Motor neuron (in vitro differentiated cells): Measurements from ENCODE around the gene SAMD14. TPM values are rescaled to one million over a fixed set of nuclear protein-coding genes. Genes with fewer than 3 reads are reported as not detected.

Experiments
- ATAC-seq, 8 experiments: fragments of 200-7000 bp; cut with Tn5 transposase; replicated peaks in 6 of 8; 2 replicates each; pipeline ENCODE4 v1.8.0; 2021; ENCODE audit warnings: mild to moderate bottlenecking in 8 of 8, moderate library complexity in 8 of 8
- H3K27ac ChIP-seq, 2 donors: fragments of 250-450 bp; sonication (Bioruptor Pico); 2 replicates each; pipeline ENCODE4 v1.9.0; 2021; ENCODE audit warnings: antibody characterized with exemption in 2 of 2, mild to moderate bottlenecking in 2 of 2, moderate library complexity in 1 of 2
- H3K4me1 ChIP-seq, 2 donors: fragments of 250-450 bp; sonication (Bioruptor Pico); replicated peaks in 1 of 2; 2 replicates each; pipeline ENCODE4 v1.6.1; 2021; ENCODE audit warnings: antibody characterized with exemption in 2 of 2, mild to moderate bottlenecking in 2 of 2, moderate library complexity in 1 of 2
- H3K4me3 ChIP-seq, 5 donors: fragments of 250-450 bp; sonication (Bioruptor Pico); 2 replicates each; pipeline ENCODE4 v1.9.0; 2021; ENCODE audit warnings: antibody characterized with exemption in 5 of 5, mild to moderate bottlenecking in 5 of 5, moderate library complexity in 4 of 5
- WGBS, 10 experiments: fragments of 450-650 bp; shearing (Covaris generic); methylation state at CpG; one replicate each; pipeline ENCODE4 v1.0.0; 2022; 5-methylcytosine and 5-hydroxymethylcytosine counted together
- in situ Hi-C, 9 experiments: fragments of 400-800 bp; cut with MboI; loops; one replicate each; pipeline ENCODE4 v1.15.0; 2021; ENCODE audit warnings: low sequenced_read_pairs in 9 of 9, low pct_unique_long_range_greater_than_20kb in 2 of 9; ENCODE audit not compliant: unreplicated experiment in 9 of 9
- total RNA-seq, 8 experiments: library from RNA; unstranded; fragments of 300-600 nt; gene quantifications; 2 replicates each; pipeline versions ENCODE4 v1.2.3 to v1.2.4, GENCODE V29; 2022

Gene SAMD14
- total RNA-seq, 8 experiments from 2014 or later: 2.1 to 19.4 (median 10.8) TPM

- H3K4me3 ChIP-seq: no peak overlapping the region
- in situ Hi-C loops: no loop called here
- WGBS, 10 experiments: 40 to 94% (median 83%) methylated on average over 1 to 10 of the region's 20 CpGs; no CpG with 5 or more reads in 5 of the 10 experiments
Observed at GRCh38 chr17:50143461-50144176, 13.7 kb upstream of the SAMD14 start.

DNA sequence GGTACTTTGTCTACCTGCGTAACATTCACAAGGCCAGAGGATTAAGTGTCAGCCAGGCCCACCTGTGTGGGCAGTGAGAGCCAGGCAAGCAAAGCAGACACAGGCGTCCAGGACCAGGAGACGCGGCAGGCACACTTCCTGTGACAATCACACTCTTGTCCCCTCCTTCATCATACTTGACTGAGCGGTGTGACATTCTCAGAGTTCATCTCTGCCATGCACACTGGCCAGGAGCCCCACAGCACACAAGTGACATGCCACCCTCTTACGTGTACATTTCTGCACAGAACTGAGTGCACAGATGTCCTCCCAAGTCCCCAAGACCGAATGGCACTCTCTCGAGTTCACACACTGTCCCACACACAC, 11.8 kb upstream of the SAMD14 start:
- peaks cover 15 to 21% of the 10 kb centered on the region in 2 donors for H3K4me1 ChIP-seq
- in situ Hi-C loops: no loop called here
- H3K27ac ChIP-seq: no peak overlapping the region
- ATAC-seq: no peak
- no peak overlapping the region for H3K4me3 ChIP-seq
- 53 to 100% (median 100%) methylated on average over 1 to 7 of the region's 8 CpGs; no CpG with 5 or more reads in 2 of the 10 experiments for WGBS, 10 experiments

More at GRCh38 chr17:50143461-50144176, 13.7 kb upstream of the SAMD14 start:
- no peak for ATAC-seq
- no peak overlapping the region for H3K27ac ChIP-seq
- H3K4me1 ChIP-seq: peaks cover 30 to 34% of the 10 kb centered on the region in 2 donors

DNA sequence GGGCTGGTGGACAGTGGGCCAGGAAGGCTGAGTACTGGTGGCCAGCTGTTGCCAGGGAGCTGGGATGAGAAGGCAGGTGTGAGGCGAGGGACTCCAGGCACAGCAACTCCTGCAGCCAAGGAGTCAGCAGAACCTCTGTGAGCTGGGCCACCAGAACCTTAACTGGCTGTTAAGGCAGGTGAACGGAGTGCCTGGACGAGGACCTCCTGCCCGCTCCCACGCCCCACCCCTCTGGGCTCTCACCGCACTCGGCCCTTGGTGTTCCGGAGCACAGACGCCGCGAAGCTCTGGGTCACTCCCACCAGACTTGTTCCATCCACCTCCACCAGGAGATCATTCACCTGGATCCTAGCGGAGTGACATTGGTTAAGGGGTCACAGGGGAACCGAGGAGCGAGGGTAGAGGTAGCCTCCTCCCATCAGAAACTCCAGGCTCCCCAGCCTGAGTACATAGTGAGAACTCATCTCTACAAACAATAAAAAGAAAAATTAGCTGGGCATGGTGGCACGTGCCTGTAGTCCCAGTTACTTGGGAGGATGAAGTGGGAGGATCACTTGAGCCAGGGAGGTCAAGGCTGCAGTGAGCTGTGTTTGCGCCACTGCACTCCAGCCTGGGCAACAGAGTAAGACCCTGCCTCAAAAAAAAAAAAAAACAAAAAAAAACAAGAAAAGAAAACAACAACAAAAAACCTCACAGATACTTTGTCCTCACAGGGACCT, 11.2 kb upstream of the SAMD14 start:
- in situ Hi-C loops: no loop called here
- H3K27ac ChIP-seq: no peak overlapping the region
- 75 to 100% (median 97%) methylated on average over 1 to 10 of the region's 16 CpGs; no CpG with 5 or more reads in 2 of the 10 experiments for WGBS, 10 experiments

DNA sequence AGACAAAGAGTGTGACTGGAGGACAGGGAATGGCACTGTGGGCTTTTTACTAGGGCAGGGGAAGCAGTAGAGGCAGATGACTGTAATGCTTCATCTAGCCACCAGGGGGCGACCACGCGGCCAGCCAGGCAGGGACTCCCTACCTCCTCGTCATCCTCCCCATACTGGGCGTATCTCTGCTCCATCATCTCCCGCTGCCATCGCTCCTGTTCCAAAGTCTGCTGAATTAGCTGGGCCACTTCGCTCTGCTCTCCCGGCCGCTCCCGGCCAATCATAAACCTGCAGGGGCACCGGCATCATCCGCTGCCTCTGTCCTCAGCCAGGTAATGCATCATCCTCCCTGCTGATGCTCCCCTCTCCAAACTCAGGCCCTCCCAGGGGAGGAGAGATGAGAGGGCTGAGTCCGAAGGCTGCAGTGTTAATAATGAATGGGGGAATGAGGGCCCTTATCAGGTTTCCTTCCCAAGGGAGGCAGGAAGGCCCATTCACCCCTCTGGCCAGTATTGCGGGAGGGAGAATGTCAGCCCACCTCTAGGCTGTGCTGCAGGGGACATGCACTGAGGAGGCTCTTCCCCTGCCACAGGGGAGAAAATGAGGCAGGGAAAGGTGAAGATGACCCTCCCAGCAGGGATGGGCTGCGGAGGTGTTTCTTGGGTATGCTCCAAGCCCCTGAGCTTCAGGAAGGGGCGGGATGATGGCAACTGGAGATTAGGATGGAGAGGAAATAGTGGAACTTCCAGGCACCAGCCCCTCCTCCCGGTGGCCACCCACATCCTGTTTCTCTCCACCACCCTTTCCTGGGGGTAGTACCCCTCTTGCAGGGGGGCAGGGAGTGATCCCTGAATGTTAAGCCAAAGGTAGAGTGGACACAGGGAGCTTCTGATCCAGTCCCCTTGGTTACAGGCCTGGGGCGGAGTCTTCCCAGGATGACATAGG, 10.3 kb upstream of the SAMD14 start:
- in situ Hi-C loops: no loop called here

More for the DNA sequence above, 11.2 kb upstream of the SAMD14 start:
- ATAC-seq: no peak
- Histone ChIP-seq H3K4me1 (peaks cover 10 to 15% of the 10 kb centered on the region in 2 donors), H3K4me3 (no peak overlapping the region)

DNA sequence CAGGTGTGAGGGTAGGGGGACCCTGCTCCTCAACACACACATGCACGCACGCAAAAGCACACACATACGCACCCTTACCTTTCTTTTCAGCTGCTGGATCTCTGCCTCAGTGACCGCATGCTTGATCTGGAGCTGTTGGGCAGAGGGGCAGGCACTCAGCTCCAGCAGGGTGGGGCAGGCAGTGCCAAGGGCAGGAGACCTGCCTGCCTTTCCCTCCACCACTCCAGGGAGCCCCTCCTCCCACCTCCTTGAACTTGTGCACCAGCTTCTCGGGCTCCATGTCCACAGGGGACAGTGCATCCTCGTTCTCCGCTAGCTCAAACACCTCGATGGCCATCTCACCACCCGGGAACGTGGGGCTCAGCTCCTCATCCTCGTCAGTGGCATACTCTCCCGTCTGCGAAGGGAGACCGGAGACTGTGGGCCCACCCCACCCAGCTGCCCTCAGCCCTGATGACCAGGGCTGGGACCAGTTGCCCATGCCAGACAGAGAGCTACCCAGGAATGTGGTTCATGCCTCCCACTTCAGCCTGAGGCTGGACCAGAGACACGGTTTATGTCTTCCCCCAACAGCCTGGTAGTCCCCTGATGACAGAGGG, 9.3 kb upstream of the SAMD14 start:
- Histone ChIP-seq H3K4me3 (no peak overlapping the region), H3K27ac (peak overlapping the region in 1 of 2 donors; percentile 61), H3K4me1 (peaks cover 10 to 15% of the 10 kb centered on the region in 2 donors)
- 80 to 100% (median 96%) methylated on average over 1 to 7 of the region's 15 CpGs; no CpG with 5 or more reads in 4 of the 10 experiments for WGBS, 10 experiments
- in situ Hi-C loops: no loop called here
- ATAC-seq: no peak

More for the DNA sequence above, 10.3 kb upstream of the SAMD14 start:
- Histone ChIP-seq H3K4me1 (peaks cover 4 to 9% of the 10 kb centered on the region in 2 donors), H3K4me3 (no peak overlapping the region), H3K27ac (peak overlapping the region in 1 of 2 donors; percentile 61)
- 0 to 100% (median 71%) methylated on average over 1 to 9 of the region's 19 CpGs; no CpG with 5 or more reads in 4 of the 10 experiments for WGBS, 10 experiments
- ATAC-seq: peak; percentile 8 to 96 (median 92)

DNA sequence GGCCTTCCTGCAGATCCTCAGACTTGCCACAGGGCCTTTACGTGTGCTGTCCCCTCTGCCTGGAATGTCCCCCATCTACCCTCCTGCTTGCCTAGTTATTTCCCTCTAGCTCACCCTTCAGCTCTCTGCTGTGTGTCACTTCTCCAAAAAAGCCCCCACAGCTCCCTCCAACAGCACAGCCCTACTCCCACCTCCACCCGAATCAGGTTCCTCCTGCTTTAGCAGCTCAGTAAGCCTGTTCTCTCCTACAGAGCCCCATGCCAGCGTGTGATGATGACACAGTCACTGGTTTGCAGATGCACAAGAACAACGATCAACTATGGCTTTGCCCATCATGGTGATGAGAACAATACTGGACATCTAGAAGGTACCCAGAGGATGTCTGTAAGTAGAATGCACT, 7.1 kb upstream of the SAMD14 start:
- WGBS, 10 experiments: 50 to 100% (median 96%) methylated on average over 1 to 4 of the region's 4 CpGs; no CpG with 5 or more reads in 6 of the 10 experiments
- Histone ChIP-seq H3K4me3 (no peak overlapping the region), H3K4me1 (peaks cover 22 to 30% of the 10 kb centered on the region in 2 donors), H3K27ac (no peak overlapping the region)
- in situ Hi-C loops: no loop called here
- ATAC-seq: no peak

DNA sequence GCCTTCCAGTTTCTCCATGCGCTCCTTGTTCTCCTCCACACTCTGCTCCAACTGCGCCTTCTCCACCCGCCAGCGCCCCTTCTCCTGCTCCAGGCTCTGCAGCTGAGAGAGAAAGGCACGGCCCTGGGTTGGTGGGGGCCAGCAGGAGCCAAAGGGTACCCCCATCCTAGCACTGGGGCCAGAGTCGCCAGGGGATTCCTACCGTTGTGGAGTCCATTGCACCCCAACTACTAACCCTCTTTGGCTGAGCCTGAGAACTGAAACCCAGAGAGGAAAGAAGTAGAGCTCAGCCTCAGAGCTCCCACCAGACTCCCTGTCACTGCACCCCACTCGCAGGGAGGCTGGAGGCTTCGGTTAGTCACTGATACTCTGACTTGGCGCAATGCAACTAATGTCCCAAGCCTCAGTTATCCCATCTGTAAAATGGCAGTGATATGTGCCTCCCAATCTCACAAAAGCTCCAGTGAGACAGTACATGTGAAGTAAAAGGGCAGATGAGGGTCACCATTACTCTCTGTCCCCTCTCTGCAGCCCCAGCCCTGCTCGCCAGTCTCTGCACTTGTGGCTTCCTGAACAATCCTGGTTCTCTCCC, 6.2 kb upstream of the SAMD14 start:
- ATAC-seq: no peak
- H3K4me1 ChIP-seq: peaks cover 22 to 30% of the 10 kb centered on the region in 2 donors
- in situ Hi-C loops: no loop called here
- no peak overlapping the region for H3K4me3 ChIP-seq
- no peak overlapping the region for H3K27ac ChIP-seq
- 78 to 100% (median 91%) methylated on average over 1 to 4 of the region's 11 CpGs; no CpG with 5 or more reads in 4 of the 10 experiments for WGBS, 10 experiments

GRCh38 chr17:50135316-50136095, 5.5 kb upstream of the SAMD14 start:
- no peak for ATAC-seq
- Histone ChIP-seq H3K4me1 (peaks cover 28 to 34% of the 10 kb centered on the region in 2 donors), H3K4me3 (no peak overlapping the region), H3K27ac (no peak overlapping the region)
- WGBS, 10 experiments: 60 to 100% (median 89%) methylated on average over 1 to 5 of the region's 16 CpGs; no CpG with 5 or more reads in 6 of the 10 experiments
- in situ Hi-C loops: no loop called here

DNA sequence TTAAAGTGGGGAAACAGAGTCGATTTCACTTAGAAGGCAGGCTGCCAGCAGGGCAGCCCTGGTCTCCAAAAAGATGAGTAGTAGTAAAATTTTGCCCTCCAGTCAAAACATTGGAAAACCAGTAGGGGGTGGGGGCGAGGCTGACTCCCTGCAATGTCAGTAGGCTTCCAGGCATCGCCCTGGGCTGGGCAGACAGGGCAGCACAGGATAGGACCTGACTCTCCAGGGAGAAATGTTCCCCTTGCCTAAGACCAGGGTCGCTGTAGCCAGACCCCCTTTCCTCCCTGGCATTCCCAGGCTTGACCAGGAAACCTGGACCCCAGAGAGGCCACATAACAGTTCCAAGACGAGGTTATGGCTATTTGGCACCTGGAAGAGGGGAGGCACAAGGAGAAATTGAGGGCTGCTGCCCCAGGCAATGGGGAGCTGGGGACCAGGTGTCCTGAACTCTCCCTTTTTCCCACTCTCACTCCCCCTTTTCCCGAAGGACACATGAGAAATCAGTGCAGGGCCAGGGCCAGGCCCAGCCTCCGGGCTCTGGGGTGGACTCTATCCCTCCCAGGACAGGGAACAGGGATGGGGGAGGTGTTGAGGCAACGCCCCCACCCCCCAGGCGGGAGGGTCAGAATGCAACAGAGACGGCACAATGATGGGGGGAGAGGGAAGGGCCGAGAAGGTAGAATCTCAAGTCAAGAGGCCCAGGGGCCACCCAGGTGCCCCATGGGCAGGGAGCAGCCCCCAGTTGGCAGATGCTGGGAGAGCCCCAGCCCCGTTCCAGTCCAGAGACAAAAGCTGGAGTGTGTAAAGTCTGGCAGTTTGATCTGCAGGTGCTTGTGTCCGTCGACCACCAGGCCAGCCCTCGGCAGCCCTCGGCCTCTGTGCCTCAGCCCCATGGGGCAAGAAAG, 4.5 kb upstream of the SAMD14 start:
- in situ Hi-C loops: no loop called here
- Histone ChIP-seq H3K4me1 (peaks cover 25 to 28% of the 10 kb centered on the region in 2 donors), H3K27ac (no peak overlapping the region), H3K4me3 (no peak overlapping the region)
- peak in 3 of 8 experiments; percentile 9 to 32 (median 10) for ATAC-seq
- 0 to 100% (median 62%) methylated on average over 1 to 3 of the region's 16 CpGs; no CpG with 5 or more reads in 4 of the 10 experiments for WGBS, 10 experiments

- H3K27ac ChIP-seq: peak overlapping the region in 1 of 2 donors; percentile 49
Observed at GRCh38 chr17:50133769-50134099, 3.8 kb upstream of the SAMD14 start.

More at GRCh38 chr17:50133769-50134099, 3.8 kb upstream of the SAMD14 start:
- peak in 3 of 8 experiments; percentile 4 to 9 (median 7) for ATAC-seq
- H3K4me3 ChIP-seq: no peak overlapping the region
- in situ Hi-C loops: no loop called here
- H3K4me1 ChIP-seq: peaks cover 25 to 30% of the 10 kb centered on the region in 2 donors
- WGBS, 10 experiments: 20 to 40% methylated on average over 1 to 2 of the region's 16 CpGs; no CpG with 5 or more reads in 8 of the 10 experiments
